Fibroblast of skin of right quadriceps (primary cell): ENCODE results near the gene RNF169.
A peak's percentile ranks its signal among the peaks of the same experiment; 100 is the strongest.

Experiments used
- DNase-seq: peaks from one replicate; pipeline ENCODE4 v3.0.0-alpha.2; 2013

RNF169 gene

DNA sequence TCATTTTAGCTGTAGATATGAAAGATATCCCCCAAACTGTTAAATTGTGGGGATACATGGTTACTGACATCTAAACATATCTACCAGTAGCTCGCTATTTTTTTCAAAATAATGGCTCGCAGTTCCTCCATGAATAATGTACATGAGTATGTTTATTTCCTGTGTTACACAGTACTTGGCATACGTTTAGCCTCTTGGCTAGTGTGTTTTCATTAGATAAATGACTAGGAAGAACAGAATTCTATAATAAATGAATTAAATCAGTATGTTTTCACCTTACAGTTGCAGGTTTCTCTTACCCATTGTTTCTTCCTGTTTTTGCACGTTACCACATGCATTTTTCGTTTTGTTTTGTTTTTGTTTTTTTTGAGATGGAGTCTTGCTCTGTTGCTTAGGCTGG is 21.8 kb downstream of the RNF169 start:
- DNase-seq: no peak

GRCh38 chr11:74771139-74771538 is 22.5 kb downstream of the RNF169 start:
- DNase-seq: no peak

DNA sequence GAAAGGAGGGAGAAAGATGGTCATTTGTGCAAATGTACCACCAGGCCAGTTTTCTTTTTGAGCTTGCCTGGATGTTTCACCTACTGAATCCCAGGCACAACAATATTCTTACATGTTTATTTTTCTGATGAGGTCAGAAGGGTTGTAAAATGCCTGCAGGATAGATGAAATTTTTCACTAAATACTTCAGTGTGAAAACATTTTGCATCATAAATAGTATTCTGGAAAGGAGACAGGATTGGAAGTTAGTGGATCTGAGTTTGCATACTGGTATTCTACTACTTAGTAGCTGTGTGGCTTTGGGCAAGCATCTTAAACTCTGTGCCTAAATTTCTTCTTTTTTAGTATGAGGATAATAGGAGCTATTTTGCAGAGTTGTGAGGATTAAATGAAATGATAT is 24.8 kb downstream of the RNF169 start:
- peak; percentile 11 for DNase-seq

DNA sequence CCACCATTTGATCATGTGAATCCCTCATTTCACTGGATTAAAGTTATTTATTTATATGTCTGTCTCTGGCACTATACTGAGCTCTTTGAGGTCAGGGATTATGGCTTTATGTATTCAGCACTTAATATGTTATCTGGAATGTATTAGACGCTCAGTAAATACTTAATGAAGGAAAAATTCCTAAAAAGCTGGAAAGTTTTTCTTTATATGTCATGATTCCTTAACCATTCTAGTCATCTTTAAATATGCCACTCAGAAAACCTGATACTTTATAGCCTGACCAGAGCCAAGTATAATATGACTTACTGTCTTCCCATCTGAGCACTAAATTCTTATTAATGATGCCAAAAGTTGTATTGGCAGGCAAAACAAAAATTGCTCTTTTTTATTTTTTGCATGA is 27.1 kb downstream of the RNF169 start:
- peak; percentile 5 for DNase-seq

- DNase-seq: no peak
These were observed 27.9 kb downstream of the RNF169 start for GRCh38 chr11:74776546-74776945.

- no peak for DNase-seq
These were observed 28.4 kb downstream of the RNF169 start for GRCh38 chr11:74777038-74777437.

DNA sequence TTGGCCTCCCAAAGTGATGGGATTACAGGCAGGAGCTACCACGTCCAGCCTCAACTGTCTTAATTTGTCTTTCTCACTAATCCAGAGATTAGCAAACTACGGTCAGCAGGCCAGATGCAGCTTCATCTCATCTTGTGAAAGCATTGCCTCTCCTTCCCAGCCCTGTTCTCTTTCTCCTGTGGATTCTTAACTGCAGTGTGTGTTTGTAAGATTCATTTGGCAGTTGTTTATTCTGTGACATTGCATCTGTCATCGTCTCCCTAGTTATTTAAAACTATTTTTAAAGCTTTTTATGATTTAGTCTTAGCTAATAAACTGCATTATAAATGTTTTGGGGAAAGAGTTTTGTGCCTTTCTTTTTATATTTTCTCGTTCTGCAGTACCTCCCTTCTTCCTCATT is 29.2 kb downstream of the RNF169 start:
- DNase-seq: no peak

- DNase-seq: no peak
These were observed 29.9 kb downstream of the RNF169 start for GRCh38 chr11:74778581-74778980.

DNA sequence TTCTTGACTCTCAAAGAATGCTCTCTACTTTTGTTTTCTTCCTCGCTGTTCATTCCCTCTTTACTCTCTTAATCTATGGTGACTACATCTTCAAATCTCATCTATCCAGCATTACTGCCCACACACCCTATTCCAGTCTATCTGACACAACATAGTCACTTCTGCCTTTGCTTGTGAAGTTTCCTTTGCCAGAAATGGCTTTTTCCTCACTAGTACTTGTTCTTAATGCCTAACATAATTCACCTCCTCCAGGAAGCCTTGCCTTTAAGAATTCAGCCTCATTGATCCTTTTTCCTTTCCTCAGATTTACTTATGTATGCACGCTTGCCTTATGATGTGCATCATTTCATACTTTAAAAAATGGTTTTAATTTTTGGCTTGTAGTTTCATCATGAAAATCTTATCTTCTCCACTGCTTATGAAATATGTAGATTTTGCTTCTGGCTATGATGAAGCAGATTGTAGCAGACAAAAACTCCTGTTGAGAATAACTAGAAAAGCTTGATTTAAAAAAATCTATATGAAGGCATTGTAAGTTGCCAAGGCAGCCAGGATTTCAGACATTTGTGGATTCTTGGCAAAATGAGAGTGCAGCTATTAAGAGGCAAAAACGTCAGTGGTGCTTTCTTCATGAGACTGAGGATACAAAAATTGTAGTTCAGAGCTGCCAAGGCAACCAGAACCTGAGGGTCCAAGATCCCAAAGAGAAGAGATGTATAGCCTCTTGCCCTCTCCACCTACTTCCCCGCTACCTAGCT is 31.8 kb downstream of the RNF169 start:
- DNase-seq: no peak

- peak; percentile 62 for DNase-seq
These were observed 34.7 kb downstream of the RNF169 start for GRCh38 chr11:74783241-74783871.

DNA sequence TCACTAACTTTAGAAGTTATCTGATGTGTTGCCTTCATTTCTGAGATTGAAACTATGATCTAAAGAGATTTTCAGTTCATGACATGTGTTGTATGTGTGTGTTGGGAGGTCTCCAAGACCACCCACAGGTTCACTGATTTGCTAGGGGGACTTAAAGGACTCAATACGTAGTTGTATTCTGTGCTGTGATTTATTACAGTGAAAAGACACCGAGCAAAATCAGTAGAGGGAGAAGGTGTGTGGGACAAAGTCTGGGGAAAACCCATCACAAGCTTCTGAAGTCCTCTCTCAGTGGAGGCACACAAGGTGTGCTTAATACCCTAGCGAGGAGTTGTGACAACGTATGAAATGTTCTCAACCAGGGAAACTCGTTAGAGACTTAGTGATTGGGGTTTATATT is 35.6 kb downstream of the RNF169 start:
- peak; percentile 2 for DNase-seq

- DNase-seq: no peak
These were observed 36.1 kb downstream of the RNF169 start for GRCh38 chr11:74784726-74785125.

GRCh38 chr11:74786574-74786973 is 37.9 kb downstream of the RNF169 start:
- DNase-seq: no peak

DNA sequence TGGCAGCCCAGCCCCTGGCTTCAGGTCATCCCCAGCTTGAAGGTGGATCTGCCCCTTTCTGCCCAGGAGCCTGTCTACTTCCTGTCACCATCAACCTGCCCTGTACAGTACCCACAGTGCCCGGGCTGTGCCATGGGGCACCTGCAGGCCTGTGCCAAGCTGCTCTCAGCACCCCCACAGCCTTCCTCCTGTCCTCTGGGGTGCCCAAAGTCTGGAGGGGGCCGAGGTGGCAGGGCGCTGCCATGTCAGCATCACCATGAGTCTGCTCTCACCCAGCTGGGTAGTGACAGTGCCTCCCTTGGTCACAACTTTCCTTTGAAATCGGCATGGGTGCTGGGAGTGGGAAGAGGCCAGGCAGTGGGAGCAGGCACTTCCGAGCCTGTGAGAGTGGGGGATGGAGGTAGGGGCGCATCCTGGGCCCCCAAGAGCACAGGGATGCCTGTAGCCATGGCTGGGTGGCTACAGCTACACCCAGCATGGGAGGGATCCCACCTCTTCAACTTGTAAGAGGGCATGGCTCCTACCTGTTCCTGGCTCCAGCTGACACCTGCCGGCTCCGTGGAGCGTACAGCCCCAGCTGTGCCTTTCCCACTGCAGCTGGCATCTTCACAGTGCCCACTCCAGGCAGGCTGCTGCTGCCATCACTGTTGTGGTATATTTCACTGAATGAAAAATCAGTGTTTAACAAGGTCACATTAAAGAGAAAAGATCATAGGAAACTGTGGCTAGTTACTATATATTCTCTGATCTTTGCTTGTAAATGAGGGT is 42.9 kb downstream of the RNF169 start:
- DNase-seq: no peak

DNA sequence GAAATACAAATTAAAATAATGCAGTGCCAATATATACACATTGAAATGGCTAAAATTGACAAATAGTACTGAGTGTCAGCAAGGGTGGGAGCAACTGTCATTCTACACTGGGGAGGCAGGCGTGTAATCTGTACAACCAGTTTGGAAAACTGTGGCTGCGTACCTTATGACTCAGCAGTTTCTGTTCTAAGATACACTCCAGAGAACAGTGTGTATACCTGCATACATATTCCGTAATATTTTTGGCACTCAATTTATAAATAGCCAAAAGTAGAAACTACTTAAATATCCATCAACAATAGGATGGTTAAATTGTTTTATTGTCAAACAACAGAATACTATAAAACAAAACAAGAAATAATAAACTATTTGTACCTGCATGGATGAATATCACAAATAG is 57.6 kb downstream of the RNF169 start:
- no peak for DNase-seq

DNA sequence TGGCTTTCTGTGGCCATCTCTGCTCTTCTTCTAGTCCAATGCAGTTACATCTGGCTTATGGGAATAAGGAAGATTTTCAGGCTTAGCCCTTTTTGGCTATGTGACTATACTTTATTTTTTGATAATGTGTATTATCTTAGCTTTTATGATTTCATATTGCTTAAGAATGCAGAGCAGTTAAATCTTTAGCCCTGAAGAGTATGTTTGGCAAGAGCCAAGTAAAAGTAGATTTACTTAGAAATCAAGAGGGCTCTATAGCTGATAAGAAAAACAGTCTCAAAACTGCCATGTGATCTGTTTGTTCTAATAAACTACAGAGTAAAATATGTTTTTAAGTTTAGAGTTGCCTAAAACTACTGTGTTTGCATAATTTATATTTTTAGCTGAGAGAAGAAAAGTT is 61.2 kb downstream of the RNF169 start:
- no peak for DNase-seq

DNA sequence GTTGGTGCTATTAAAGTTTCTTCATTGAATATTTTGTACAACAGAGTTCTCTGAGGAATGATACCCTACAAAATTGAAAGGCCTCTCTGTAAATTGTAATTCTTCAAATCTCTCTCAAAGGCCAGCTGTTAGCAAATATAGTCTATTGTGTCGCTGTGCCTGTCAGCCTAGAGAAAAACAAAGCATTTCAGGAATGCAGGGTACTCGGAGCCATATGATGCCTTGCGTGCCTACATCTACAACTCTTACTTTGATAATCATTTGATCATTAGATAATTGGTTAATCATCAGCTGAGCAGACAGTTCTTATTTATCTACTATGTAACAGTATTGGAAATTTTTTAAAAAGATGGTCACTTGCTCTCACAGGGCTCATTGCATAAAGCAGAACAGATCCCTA is 67.3 kb downstream of the RNF169 start:
- DNase-seq: no peak

DNA sequence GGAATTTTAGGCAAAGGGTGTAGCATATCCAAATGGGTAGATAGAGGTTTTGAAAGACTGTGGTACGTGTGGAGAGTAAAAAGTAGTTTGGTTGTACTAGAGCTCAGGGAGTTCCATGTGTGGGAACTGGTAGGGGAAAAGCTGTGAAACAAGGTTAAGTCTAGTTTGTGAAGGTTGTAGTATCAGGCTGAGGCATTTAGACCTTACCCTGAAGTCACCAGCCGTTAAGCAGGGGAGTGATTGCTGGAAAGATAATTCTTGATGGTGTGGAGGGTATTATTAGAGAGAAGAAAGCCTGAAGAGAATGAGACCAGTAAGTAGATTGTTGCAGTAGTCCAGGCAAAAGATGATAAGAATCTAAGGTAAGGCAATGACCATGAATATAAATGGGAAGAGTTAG is 68.0 kb downstream of the RNF169 start:
- DNase-seq: no peak

GRCh38 chr11:74818283-74818946 is 69.8 kb downstream of the RNF169 start:
- no peak for DNase-seq

DNA sequence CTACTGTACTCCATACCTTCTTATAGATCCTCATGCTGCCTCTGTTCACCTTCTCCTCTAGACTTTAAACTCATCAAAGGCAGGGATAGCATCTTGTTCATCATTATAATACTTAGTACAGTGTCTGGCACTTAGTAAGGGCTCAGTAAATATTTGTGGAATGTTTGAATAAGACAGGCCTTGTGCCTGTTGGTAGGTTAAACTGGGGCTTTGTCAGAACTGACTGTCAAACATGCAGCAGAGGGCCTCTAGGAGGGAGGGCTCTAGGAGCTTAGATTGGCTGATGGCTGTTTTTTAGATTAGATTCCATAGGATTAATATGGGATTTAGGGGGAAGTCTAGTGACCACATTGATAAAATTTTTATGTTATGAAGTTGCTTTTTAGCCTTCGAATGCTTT is 70.8 kb downstream of the RNF169 start:
- DNase-seq: peak; percentile 31

GRCh38 chr11:74820763-74821162 is 72.1 kb downstream of the RNF169 start:
- peak; percentile 91 for DNase-seq

DNA sequence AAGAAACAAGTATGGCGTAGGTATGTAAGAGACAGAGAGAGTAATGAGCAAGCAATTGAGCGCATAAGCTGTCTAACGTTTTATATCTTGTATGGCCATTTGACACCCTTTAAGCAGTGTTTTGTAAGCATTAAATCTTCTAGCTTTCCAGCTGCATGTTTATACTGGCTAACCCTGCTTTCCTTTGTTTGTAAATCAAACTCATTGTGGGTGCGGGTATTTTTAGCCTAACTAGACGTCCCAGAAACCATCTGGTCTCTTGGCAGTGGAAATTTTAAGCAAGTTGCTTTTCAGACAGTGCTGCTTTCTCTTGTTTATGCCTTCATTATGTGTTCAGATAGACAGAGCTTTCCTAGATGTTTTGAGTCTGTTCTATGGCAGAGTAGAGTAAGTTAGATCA is 73.5 kb downstream of the RNF169 start:
- DNase-seq: peak; percentile 67

GRCh38 chr11:74824285-74824982 is 75.8 kb downstream of the RNF169 start:
- no peak for DNase-seq
